Activated effector memory CD4-positive, alpha-beta T cell treated with Interleukin-2 at 50 U/mL for 16 hours (primary cell): Measurements from ENCODE around the gene ASB9.
"Not testable (repeated sequence)": the region's sequence is repeated elsewhere in the genome, so short reads cannot be mapped to it uniquely, and the experiment has no call there.

Experiments
- DNase-seq: peaks from one replicate; pipeline ENCODE4 v3.0.0-alpha.2; 2020

The ASB9 gene

GRCh38 chrX:15240414-15240813, 29.5 kb downstream of the ASB9 start:
- no peak for DNase-seq

- DNase-seq, result no peak
Measured at GRCh38 chrX:15236146-15236545, 33.7 kb downstream of the ASB9 start.

- no peak for DNase-seq
Measured at GRCh38 chrX:15235001-15235400, 34.9 kb downstream of the ASB9 start.

GRCh38 chrX:15233416-15234015, 36.4 kb downstream of the ASB9 start:
- no peak for DNase-seq

- DNase-seq, result no peak
Measured at GRCh38 chrX:15224747-15225146, 45.1 kb downstream of the ASB9 start.

- no peak for DNase-seq
Measured at GRCh38 chrX:15221321-15221720, 48.6 kb downstream of the ASB9 start.

GRCh38 chrX:15217161-15217560, 52.7 kb downstream of the ASB9 start:
- no peak for DNase-seq

- no peak for DNase-seq
Measured at GRCh38 chrX:15216280-15216679, 53.6 kb downstream of the ASB9 start.

- DNase-seq, result no peak
Measured at GRCh38 chrX:15215366-15215765, 54.5 kb downstream of the ASB9 start.

GRCh38 chrX:15214588-15214987, 55.3 kb downstream of the ASB9 start:
- no peak for DNase-seq

GRCh38 chrX:15209096-15209495, 60.8 kb downstream of the ASB9 start:
- no peak for DNase-seq

- no peak for DNase-seq
Measured at GRCh38 chrX:15207994-15208393, 61.9 kb downstream of the ASB9 start.

GRCh38 chrX:15207384-15207783, 62.5 kb downstream of the ASB9 start:
- DNase-seq, result no peak

- DNase-seq, result no peak
Measured at GRCh38 chrX:15206306-15206705, 63.6 kb downstream of the ASB9 start.

- no peak for DNase-seq
Measured at GRCh38 chrX:15204130-15204751, 65.6 kb downstream of the ASB9 start.

- DNase-seq, result no peak
Measured at GRCh38 chrX:15203694-15204093, 66.2 kb downstream of the ASB9 start.

GRCh38 chrX:15202454-15203177, 67.3 kb downstream of the ASB9 start:
- DNase-seq, result no peak

GRCh38 chrX:15200871-15201270, 69.0 kb downstream of the ASB9 start:
- no peak for DNase-seq

GRCh38 chrX:15198608-15199202, 71.2 kb downstream of the ASB9 start:
- DNase-seq, result not testable (repeated sequence)

- no peak for DNase-seq
Measured at GRCh38 chrX:15194146-15194545, 75.7 kb downstream of the ASB9 start.
